Suprapubic skin (tissue), 4 donors: ENCODE measurements around the gene RNLS.

Experiments
- EP300 ChIP-seq: sonication (generic); formaldehyde crosslinking; IDR thresholded peaks from one replicate; pipeline ENCODE4 v1.6.1; 2017; ENCODE audit warnings: antibody characterized with exemption
- POLR2A ChIP-seq, 2 donors: fragments of 450-650 bp; IDR thresholded peaks; one replicate each; pipeline ENCODE4 v1.6.1; 2017; ENCODE audit warnings: antibody characterized with exemption in 2 of 2, mild to moderate bottlenecking in 2 of 2, moderate library complexity in 2 of 2
- POLR2AphosphoS5 ChIP-seq, 3 donors: sonication (generic); formaldehyde crosslinking; IDR thresholded peaks; one replicate each; pipeline ENCODE4 v1.6.1; 2017; ENCODE audit warnings: antibody characterized with exemption in 3 of 3
- TF ChIP-seq, protein P1 (sequence below), 2 donors: fragments of 200-600 bp in 1 of 2; fragments of 450-650 bp in 1 of 2; sonication (generic) in 1 of 2; IDR thresholded peaks; one replicate each; pipeline ENCODE4 v1.5.1; 2016 to 2019; ENCODE audit warnings: antibody characterized with exemption in 2 of 2, mild to moderate bottlenecking in 1 of 2, moderate library complexity in 1 of 2

- TF ChIP-seq EP300 (no peak), POLR2A (IDR thresholded peaks at IDR 0.05) (no peak), POLR2AphosphoS5 (IDR thresholded peaks at IDR 0.05) (no peak)
- TF ChIP-seq, protein P1, sequence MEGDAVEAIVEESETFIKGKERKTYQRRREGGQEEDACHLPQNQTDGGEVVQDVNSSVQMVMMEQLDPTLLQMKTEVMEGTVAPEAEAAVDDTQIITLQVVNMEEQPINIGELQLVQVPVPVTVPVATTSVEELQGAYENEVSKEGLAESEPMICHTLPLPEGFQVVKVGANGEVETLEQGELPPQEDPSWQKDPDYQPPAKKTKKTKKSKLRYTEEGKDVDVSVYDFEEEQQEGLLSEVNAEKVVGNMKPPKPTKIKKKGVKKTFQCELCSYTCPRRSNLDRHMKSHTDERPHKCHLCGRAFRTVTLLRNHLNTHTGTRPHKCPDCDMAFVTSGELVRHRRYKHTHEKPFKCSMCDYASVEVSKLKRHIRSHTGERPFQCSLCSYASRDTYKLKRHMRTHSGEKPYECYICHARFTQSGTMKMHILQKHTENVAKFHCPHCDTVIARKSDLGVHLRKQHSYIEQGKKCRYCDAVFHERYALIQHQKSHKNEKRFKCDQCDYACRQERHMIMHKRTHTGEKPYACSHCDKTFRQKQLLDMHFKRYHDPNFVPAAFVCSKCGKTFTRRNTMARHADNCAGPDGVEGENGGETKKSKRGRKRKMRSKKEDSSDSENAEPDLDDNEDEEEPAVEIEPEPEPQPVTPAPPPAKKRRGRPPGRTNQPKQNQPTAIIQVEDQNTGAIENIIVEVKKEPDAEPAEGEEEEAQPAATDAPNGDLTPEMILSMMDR (IDR thresholded peaks at IDR 0.05), result no peak
Observed at GRCh38 chr10:88274286-88274685, 308.8 kb downstream of the RNLS start.
